HG03097 (cell line): Measurements from ENCODE around the gene GAS7.
"Not testable (repeated sequence)": the region's sequence is repeated elsewhere in the genome, so short reads cannot be mapped to it uniquely, and the experiment has no call there.

ENCODE experiments used
- ATAC-seq: cut with Tn5 transposase; IDR thresholded peaks from one replicate; pipeline ENCODE4 v1.9.1; 2021; ENCODE audit not compliant: unreplicated experiment, low FRiP score

Gene GAS7

GRCh38 chr17:10116267-10116666 is 82.1 kb downstream of the GAS7 start:
- no peak for ATAC-seq

- no peak for ATAC-seq
These were observed 82.9 kb downstream of the GAS7 start for GRCh38 chr17:10115536-10115932.

GRCh38 chr17:10114931-10115535 is 83.4 kb downstream of the GAS7 start:
- no peak for ATAC-seq

GRCh38 chr17:10112962-10113361 is 85.4 kb downstream of the GAS7 start:
- ATAC-seq: no peak

GRCh38 chr17:10111907-10112452 is 86.4 kb downstream of the GAS7 start:
- no peak for ATAC-seq

GRCh38 chr17:10109146-10109545 is 89.3 kb downstream of the GAS7 start:
- ATAC-seq: no peak

- ATAC-seq: no peak
These were observed 90.9 kb downstream of the GAS7 start for GRCh38 chr17:10107316-10108165.

GRCh38 chr17:10106067-10106466 is 92.3 kb downstream of the GAS7 start:
- no peak for ATAC-seq

GRCh38 chr17:10105513-10106001 is 92.8 kb downstream of the GAS7 start:
- ATAC-seq: no peak

- ATAC-seq: no peak
These were observed 94.7 kb downstream of the GAS7 start for GRCh38 chr17:10103712-10104111.

GRCh38 chr17:10102817-10103216 is 95.6 kb downstream of the GAS7 start:
- ATAC-seq: no peak

- ATAC-seq: no peak
These were observed 99.3 kb downstream of the GAS7 start for GRCh38 chr17:10099051-10099571.

GRCh38 chr17:10096596-10096995 is 101.8 kb downstream of the GAS7 start:
- no peak for ATAC-seq

GRCh38 chr17:10095295-10095694 is 103.1 kb downstream of the GAS7 start:
- not testable (repeated sequence) for ATAC-seq

GRCh38 chr17:10094797-10095196 is 103.6 kb downstream of the GAS7 start:
- ATAC-seq: no peak

- ATAC-seq: no peak
These were observed 105.8 kb downstream of the GAS7 start for GRCh38 chr17:10092595-10092994.

- ATAC-seq: no peak
These were observed 107.4 kb downstream of the GAS7 start for GRCh38 chr17:10091046-10091445.

GRCh38 chr17:10089196-10089804 is 109.1 kb downstream of the GAS7 start:
- no peak for ATAC-seq

GRCh38 chr17:10088444-10088843 is 110.0 kb downstream of the GAS7 start:
- ATAC-seq: no peak

- no peak for ATAC-seq
These were observed 111.1 kb downstream of the GAS7 start for GRCh38 chr17:10087355-10087754.

GRCh38 chr17:10083864-10084263 is 114.5 kb downstream of the GAS7 start:
- no peak for ATAC-seq
